Stimulated activated CD4-positive, alpha-beta T cell treated with anti-CD3 and anti-CD28 coated beads, Interleukin-1b, Interleukin-23, amount 100 ng/mL, for 48 hours (primary cell): ENCODE results near the gene RTN1.

Source experiments
- DNase-seq: peaks from one replicate; pipeline ENCODE4 v3.0.0-alpha.2; 2020

Gene RTN1

GRCh38 chr14:59849411-59850130 is 21.0 kb downstream of the RTN1 start:
- no peak for DNase-seq

GRCh38 chr14:59848671-59849070 is 21.9 kb downstream of the RTN1 start:
- no peak for DNase-seq

GRCh38 chr14:59847711-59848110 is 22.9 kb downstream of the RTN1 start:
- DNase-seq, result no peak

- no peak for DNase-seq
These were observed 24.0 kb downstream of the RTN1 start for GRCh38 chr14:59846595-59846994.

GRCh38 chr14:59845245-59845644 is 25.3 kb downstream of the RTN1 start:
- DNase-seq, result no peak

GRCh38 chr14:59844186-59844812 is 26.3 kb downstream of the RTN1 start:
- DNase-seq, result no peak

GRCh38 chr14:59836116-59836515 is 34.5 kb downstream of the RTN1 start:
- no peak for DNase-seq

- DNase-seq, result no peak
These were observed 37.8 kb downstream of the RTN1 start for GRCh38 chr14:59832653-59833294.

GRCh38 chr14:59831121-59831730 is 39.4 kb downstream of the RTN1 start:
- DNase-seq, result no peak

- no peak for DNase-seq
These were observed 40.2 kb downstream of the RTN1 start for GRCh38 chr14:59830338-59830734.

- DNase-seq, result no peak
These were observed 40.9 kb downstream of the RTN1 start for GRCh38 chr14:59829469-59830337.

GRCh38 chr14:59828276-59828675 is 42.3 kb downstream of the RTN1 start:
- no peak for DNase-seq

- DNase-seq, result no peak
These were observed 43.2 kb downstream of the RTN1 start for GRCh38 chr14:59827401-59827800.

- no peak for DNase-seq
These were observed 44.4 kb downstream of the RTN1 start for GRCh38 chr14:59826150-59826549.

GRCh38 chr14:59823179-59823578 is 47.4 kb downstream of the RTN1 start:
- DNase-seq, result no peak

GRCh38 chr14:59819446-59820088 is 51.0 kb downstream of the RTN1 start:
- no peak for DNase-seq

- DNase-seq, result no peak
These were observed 53.6 kb downstream of the RTN1 start for GRCh38 chr14:59816941-59817340.

GRCh38 chr14:59814988-59815387 is 55.6 kb downstream of the RTN1 start:
- DNase-seq, result no peak

GRCh38 chr14:59811815-59812214 is 58.8 kb downstream of the RTN1 start:
- no peak for DNase-seq

GRCh38 chr14:59811073-59811472 is 59.5 kb downstream of the RTN1 start:
- DNase-seq, result no peak

- no peak for DNase-seq
These were observed 67.5 kb downstream of the RTN1 start for GRCh38 chr14:59803052-59803540.

GRCh38 chr14:59788176-59788575 is 82.4 kb downstream of the RTN1 start:
- DNase-seq, result no peak
